ENCODE measurements around the gene SEC22C. TPM values are rescaled to one million over a fixed set of nuclear protein-coding genes. Genes with fewer than 3 reads are reported as not detected.

Gene SEC22C
- total RNA-seq, 2 experiments from 2014 or later, result 41.2 to 45.9 TPM

GRCh38 chr3:42501321-42501680, 80.5 kb downstream of the SEC22C start:
- H3K27ac Mint-ChIP-seq, result no peak overlapping the region
- no peaks in the 10 kb centered on the region for H3K36me3 Mint-ChIP-seq (ENCODE audit: low read depth)
- H3K9me3 Mint-ChIP-seq, result no peaks in the 10 kb centered on the region
- DNase-seq, result no peak
- H3K4me1 Mint-ChIP-seq (ENCODE audit: low read depth), result peaks cover 21% of the 10 kb centered on the region
- peaks cover 16% of the 10 kb centered on the region for H3K27me3 Mint-ChIP-seq (ENCODE audit: low read depth)
- CTCF ChIA-PET, result interaction anchor here (0.5 to 6.4 kb wide), 14 partner anchors 9 to 567 kb away, joined by 3 to 201 read pairs (median 4); no protein-coding TSS in a partner anchor
- intact Hi-C loops (cut with micrococcal nuclease), result loop anchor here (1.0 to 5.0 kb wide), 2 partner anchors 137 to 381 kb away; no protein-coding TSS in a partner anchor
- H3K4me3 Mint-ChIP-seq, result peak overlapping the region; percentile 90

GRCh38 chr3:42500909-42501308, 80.9 kb downstream of the SEC22C start:
- intact Hi-C loops (cut with micrococcal nuclease), result loop anchor here (1.0 to 5.0 kb wide), 2 partner anchors 137 to 381 kb away; no protein-coding TSS in a partner anchor
- DNase-seq, result no peak
- Mint-ChIP-seq H3K27me3 (ENCODE audit: low read depth) (peaks cover 16% of the 10 kb centered on the region), H3K36me3 (ENCODE audit: low read depth) (no peaks in the 10 kb centered on the region), H3K27ac (no peak overlapping the region), H3K4me3 (peak overlapping the region; percentile 44), H3K9me3 (no peaks in the 10 kb centered on the region), H3K4me1 (ENCODE audit: low read depth) (peaks cover 19% of the 10 kb centered on the region)
- CTCF ChIA-PET, result interaction anchor here (0.6 to 6.4 kb wide), 12 partner anchors 9 to 325 kb away, joined by 3 to 201 read pairs (median 4); no protein-coding TSS in a partner anchor

- no peaks in the 10 kb centered on the region for H3K9me3 Mint-ChIP-seq
- H3K27me3 Mint-ChIP-seq (ENCODE audit: low read depth), result peaks cover 16% of the 10 kb centered on the region
- no peak overlapping the region for H3K27ac Mint-ChIP-seq
- H3K4me1 Mint-ChIP-seq (ENCODE audit: low read depth), result peaks cover 19% of the 10 kb centered on the region
- H3K4me3 Mint-ChIP-seq, result no peak overlapping the region
- DNase-seq, result no peak
- intact Hi-C loops (cut with micrococcal nuclease), result loop anchor here (5.0 kb wide), 1 partner anchor 382 kb away; no protein-coding TSS in a partner anchor
- no peaks in the 10 kb centered on the region for H3K36me3 Mint-ChIP-seq (ENCODE audit: low read depth)
- CTCF ChIA-PET, result interaction anchor here (1.4 to 6.4 kb wide), 3 partner anchors 8 to 252 kb away, joined by 4 to 201 read pairs (median 12); no protein-coding TSS in a partner anchor
Observed at GRCh38 chr3:42500091-42500490, 81.7 kb downstream of the SEC22C start.

- CTCF ChIA-PET, result no interaction called here
- no peak overlapping the region for H3K27ac Mint-ChIP-seq
- H3K4me3 Mint-ChIP-seq, result no peak overlapping the region
Observed at GRCh38 chr3:42499478-42499871, 82.3 kb downstream of the SEC22C start.

GRCh38 chr3:42498791-42499477, 82.8 kb downstream of the SEC22C start:
- Mint-ChIP-seq H3K36me3 (ENCODE audit: low read depth) (no peaks in the 10 kb centered on the region), H3K9me3 (no peaks in the 10 kb centered on the region), H3K27me3 (ENCODE audit: low read depth) (peaks cover 16% of the 10 kb centered on the region), H3K4me3 (no peak overlapping the region), H3K27ac (no peak overlapping the region), H3K4me1 (ENCODE audit: low read depth) (peaks cover 14% of the 10 kb centered on the region)
- CTCF ChIA-PET, result interaction anchor here (1.8 kb wide), 1 partner anchor 35 kb away, joined by 5 read pairs; no protein-coding TSS in a partner anchor
- intact Hi-C loops (cut with micrococcal nuclease), result no loop called here
- DNase-seq, result peak; percentile 32

More at GRCh38 chr3:42499478-42499871, 82.3 kb downstream of the SEC22C start:
- no peak for DNase-seq
- Mint-ChIP-seq H3K27me3 (ENCODE audit: low read depth) (peaks cover 16% of the 10 kb centered on the region), H3K4me1 (ENCODE audit: low read depth) (peaks cover 19% of the 10 kb centered on the region), H3K36me3 (ENCODE audit: low read depth) (no peaks in the 10 kb centered on the region), H3K9me3 (no peaks in the 10 kb centered on the region)
- intact Hi-C loops (cut with micrococcal nuclease), result no loop called here

- CTCF ChIA-PET, result interaction anchor here (0.6 to 1.8 kb wide), 4 partner anchors 23 to 91 kb away, joined by 3 to 5 read pairs (median 4); no protein-coding TSS in a partner anchor
- Mint-ChIP-seq H3K27me3 (ENCODE audit: low read depth) (peaks cover 16% of the 10 kb centered on the region), H3K27ac (no peak overlapping the region), H3K9me3 (no peaks in the 10 kb centered on the region), H3K4me3 (no peak overlapping the region), H3K36me3 (ENCODE audit: low read depth) (no peaks in the 10 kb centered on the region), H3K4me1 (ENCODE audit: low read depth) (peaks cover 6% of the 10 kb centered on the region)
- no peak for DNase-seq
- intact Hi-C loops (cut with micrococcal nuclease), result no loop called here
Observed at GRCh38 chr3:42498034-42498433, 83.7 kb downstream of the SEC22C start.

Other genes starting within 250 kb of the SEC22C start
- gene LYZL4, start 171.4 kb downstream of the SEC22C start, total RNA-seq, result not detected
- 1 to 10 TPM; 6.3 to 8.4 TPM for gene VIPR1, start 79.3 kb downstream of the SEC22C start, total RNA-seq
- 10 to 100 TPM; 38.8 to 39.1 TPM for gene SS18L2, start 8.9 kb upstream of the SEC22C start, total RNA-seq
- gene NKTR, start 18.7 kb upstream of the SEC22C start, total RNA-seq, result 10 to 100 TPM; 62.1 to 65.9 TPM
- 1 to 10 TPM in 1 of 2 experiments, under 1 TPM in 1; 0.55 to 1.0 TPM for gene ZBTB47, start 71.7 kb upstream of the SEC22C start, total RNA-seq
- gene KLHL40, start 103.6 kb upstream of the SEC22C start, total RNA-seq, result not detected
- not detected for gene HHATL, start 120.8 kb upstream of the SEC22C start, total RNA-seq
- under 1 TPM in 1 of 2 experiments, not detected in 1; 0.31 TPM for gene CCDC13, start 191.3 kb upstream of the SEC22C start, total RNA-seq
- 10 to 100 TPM; 57.1 to 66.4 TPM for gene HIGD1A, start 222.5 kb upstream of the SEC22C start, total RNA-seq
- gene ACKR2, start 227.5 kb upstream of the SEC22C start, total RNA-seq, result under 1 TPM; 0.42 to 0.76 TPM